HG02678 (cell line): ENCODE measurements around the gene IRF2.

Experiments
- ATAC-seq: cut with Tn5 transposase; IDR thresholded peaks from one replicate; pipeline ENCODE4 v1.9.1; 2021; ENCODE audit warnings: mild to moderate bottlenecking, moderate library complexity; ENCODE audit not compliant: unreplicated experiment

IRF2 gene

DNA sequence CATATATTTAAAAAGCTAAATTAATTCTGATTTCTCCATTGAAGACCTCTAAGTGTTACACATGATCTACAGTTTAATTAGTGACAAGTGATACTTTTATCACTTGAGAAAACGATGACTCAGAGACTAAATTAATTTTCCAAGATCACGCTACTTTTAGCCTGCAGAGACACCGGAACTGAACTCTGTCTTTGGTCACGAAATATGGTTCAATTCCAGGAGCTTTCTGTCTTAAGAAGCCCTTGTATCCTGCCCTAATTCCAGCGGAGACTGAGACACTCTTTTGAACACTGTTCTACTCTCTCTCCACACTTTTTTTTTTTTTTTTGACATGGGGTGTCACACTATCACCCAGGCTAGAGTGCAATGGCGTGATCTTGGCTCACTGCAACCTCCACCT lies 63.6 kb downstream of the IRF2 start:
- ATAC-seq, result no peak

DNA sequence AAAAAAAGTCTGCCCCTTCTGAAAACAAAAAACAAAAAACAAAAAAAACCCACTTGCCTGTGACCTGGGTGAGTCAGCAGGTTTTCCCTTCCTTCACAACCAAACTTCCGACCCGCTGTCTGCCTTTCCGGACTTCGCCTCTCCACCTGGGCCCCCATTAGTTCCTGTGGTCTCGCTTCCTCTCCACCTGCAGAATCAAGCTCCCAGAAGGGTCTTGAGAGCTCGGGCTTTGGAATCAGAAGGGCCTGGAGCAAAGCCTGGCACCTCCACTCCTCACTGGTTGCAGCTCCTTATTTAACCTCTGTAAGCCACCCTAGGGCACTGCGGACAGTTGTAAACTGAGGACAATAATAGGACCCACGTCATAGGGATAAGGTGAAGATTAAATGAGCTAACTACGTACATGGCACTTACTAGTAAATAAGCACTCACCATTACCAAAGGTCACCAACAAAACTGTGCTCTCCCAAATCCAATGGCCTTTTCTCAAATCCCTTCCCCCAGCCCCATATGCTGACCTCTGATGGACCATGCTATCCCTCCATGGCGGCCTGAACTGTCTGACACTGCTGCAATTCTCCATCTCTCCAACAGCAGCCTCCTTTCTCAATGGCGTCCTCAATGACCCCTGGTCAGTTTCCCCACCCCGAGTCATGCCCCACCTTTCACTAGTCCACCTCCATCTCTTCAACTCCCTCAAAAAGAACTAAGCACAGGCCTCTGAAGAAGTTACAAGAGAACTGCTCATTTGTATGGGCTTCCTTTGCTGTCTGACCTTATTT lies 64.2 kb downstream of the IRF2 start:
- peak; percentile 73 for ATAC-seq

DNA sequence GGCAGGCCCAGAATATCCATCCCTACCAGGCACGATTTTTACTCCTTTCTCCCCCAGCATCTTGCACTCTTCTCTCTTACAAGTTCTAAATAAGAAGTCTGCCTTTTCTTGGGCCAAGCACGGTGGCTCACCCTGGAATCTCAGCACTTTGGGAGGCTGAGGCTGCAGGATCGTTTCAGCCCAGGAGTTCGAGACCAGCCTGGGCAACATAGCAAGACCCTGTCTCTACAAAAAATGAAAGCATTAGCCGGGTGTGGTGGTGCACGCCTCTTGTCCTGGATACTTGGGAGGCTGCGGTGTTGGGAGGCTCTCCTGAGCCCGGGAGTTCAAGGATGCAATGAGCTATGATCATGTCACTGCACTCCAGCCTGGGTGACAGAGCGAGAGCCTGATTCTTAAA lies 64.8 kb downstream of the IRF2 start:
- no peak for ATAC-seq

DNA sequence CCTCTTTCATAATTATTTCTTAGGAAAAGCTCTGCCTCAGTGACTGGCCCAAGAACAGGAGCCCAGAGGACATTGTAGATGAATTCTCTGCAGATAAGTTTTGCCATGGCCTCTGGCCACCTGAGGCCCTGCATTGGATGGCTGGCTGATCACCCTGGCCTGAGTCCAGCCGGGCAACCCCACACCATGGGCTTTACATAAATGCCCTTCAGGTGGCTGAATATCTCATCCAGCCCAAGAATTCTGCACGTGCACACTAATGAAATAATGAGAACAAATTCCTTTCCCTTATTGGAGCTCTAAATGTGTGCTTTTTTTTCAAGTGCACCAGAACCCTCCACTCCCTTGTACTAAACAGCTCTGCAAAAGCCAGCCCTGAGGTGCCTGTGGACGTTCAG lies 65.7 kb downstream of the IRF2 start:
- no peak for ATAC-seq

DNA sequence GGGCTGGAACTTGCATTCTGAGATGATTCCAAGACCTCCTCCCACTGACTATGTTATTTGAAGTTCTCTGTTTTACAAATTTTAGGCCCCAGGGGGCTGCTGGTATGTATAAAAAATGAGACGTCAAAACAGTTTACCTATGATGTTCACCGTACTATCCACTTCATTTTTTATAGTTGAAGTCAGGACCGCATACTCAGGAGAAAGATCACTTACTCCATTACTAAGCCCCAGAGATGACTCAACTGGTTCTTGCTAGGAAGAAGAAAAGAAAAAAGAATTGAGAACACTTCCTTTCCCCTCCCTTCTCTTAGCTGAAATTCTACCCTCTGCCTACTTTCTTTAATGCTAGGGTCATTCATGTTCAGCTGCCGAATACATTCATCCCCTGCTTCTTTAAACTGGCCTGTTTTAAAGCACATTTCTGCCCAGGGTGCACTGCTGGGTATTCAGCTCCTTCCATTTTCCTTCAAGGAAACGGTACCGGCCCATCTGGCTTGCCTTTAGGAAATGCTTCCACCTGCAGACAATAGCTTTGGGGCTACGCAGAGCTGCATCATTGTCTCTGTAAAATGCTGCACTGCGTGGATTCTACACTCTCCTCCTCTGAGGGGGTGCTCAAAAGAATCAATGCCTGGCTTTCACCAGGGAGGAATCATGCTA lies 66.2 kb downstream of the IRF2 start:
- no peak for ATAC-seq

DNA sequence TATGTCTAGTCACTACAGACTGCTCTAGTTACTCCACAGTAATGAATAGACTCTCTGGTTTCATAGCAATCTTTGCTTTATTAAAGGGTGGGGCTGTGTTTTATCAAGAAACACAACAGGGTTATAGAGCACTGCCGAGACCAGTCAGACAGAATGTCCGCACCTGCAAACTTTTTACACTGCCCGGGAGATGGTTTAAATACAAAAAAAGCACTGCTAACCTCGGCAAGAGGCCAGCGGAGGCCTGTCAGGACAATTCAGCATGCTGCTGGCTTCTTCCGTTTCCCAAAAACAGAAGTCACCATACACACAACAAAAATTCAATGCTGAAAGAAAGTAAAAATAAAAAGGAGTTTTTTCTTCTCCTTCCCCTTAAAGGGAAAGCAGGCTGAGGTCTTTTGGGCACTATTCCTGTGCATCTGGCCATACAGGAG lies 67.4 kb downstream of the IRF2 start:
- no peak for ATAC-seq

DNA sequence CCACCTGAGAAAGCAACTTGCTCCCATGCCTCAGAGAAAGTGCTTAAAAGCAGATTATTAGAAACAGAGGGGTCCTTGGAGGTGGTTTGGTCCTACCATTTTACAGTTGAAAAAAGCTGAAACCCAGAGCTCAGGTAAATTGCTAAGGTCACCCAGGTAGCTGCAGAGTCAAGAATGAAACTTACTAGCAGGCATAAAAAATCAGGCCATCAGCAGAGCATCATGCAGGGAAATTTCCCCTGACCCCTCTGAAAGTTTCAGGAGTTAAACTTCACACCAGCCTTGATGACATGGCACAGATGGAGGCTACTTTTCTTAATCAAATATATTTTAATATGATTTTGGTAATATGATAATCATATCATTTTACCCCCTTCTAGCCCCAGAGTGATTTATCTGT lies 70.3 kb downstream of the IRF2 start:
- no peak for ATAC-seq

DNA sequence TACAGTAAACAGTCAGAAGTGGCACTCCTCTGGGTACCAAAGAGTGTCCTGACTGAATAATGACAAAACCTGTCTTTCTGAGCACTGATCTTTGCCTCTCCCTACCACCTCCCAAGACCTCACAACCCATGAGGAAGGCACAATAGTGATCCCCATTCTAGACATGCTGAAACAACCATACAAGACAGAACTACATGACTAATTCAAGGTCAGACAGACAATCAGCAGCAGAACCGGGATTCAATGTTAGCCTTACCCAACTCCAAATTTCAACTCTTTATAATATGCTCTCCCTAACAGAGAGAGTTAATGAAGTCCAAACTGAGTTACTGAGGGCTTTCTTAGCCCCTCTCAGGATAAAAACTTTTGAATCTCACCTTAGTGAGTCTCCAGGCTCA lies 71.0 kb downstream of the IRF2 start:
- no peak for ATAC-seq

DNA sequence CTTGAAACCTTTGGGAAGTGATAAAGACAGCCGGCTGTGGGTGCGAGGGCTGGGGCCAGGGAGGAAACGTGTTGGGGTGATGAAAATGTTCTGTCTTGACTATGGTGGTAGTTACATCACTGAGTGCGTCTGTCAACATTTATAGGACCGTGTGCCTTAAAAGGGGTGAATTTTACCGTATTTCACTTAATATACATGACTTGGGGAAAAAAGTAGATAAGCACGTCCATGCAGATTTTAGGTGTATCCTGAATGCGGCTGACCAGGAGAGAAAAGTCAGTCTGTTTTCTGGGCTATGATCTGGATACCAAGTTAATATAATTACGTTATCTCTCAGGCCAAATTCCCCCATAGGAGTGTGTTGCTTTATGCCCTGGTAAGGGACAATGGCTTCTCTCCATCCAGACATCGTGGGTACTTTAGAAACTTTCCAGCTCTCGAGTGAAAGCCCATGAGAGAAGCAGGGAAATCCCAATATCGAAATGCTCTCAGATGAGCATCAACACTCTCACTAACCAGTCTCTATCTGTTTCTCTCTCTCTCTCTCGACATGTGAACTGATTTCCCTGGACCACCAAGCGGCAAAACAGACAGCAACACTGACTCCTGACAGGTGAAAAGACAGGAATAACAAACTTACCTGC lies 71.5 kb downstream of the IRF2 start:
- no peak for ATAC-seq

DNA sequence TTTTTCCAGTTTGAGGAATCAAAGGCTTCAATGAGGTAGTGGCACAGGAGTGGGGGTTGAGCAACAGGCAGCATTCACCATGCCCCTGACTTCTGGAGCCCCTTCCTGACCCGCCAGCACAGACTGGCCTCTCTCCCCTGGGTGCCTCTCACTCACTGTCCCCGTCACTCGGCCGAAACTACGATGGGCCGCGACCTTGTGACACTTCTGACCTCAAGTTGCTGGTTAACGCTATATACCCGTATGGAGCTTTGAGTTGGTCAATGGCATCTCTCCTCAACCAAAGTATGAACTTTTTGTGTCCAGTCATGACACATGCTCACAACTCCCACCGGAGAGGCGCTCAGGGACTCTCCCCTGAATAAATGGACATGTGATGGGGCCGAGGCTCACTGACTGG lies 72.1 kb downstream of the IRF2 start:
- ATAC-seq, result no peak

DNA sequence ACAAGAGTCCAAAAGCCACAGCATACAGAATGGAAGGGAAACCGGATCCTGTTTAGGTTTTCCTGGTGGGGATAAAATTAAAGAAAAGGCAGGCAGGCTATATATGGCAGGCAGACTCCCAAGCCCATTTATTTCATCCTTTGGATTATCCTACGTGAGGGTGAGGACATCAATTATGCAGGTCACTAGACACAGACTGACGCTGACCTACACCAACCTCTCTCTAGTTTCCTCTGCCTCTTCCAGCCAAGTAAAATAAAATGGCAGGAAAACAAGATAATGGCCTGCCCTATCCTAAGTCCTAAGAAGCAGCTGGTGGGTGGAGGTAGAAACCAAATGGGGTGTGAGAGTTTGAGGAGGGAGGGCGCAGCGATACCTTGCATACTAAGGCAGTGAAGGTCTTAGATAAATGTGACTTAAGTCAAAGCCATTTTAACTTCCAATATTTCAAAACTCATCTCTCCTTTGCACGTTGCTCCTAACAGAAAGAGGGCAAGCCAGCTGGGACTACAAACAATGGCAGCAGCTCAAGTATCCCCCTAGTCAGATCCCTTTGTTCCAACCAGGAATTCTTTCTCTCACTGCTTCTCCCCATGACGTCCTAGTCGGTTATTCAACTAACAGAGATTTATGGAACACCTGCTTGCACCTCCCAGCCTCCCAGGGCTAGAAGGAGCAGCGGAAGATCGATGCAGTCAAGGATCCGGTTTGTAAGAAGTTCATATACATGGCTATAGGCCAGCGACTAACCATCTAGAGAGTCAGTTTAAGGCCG lies 72.8 kb downstream of the IRF2 start:
- no peak for ATAC-seq

DNA sequence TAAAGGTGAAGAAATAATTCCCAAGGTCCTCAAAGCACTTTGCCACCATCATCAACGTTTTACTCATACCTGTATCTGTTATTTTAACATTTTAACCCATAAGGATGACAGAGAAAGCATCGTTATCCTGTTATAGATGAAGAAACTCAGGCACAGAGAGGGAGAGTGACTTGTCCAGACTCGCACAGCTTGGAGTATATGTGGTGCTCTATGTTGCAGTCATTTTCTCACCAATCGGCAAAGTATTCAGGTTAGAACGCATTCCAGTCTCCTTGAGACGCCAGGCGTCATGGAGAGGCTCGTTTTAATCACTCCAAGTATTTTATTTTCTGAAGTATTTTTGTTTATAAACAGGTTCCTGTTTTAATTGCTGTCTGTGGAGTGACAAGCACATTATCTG lies 73.5 kb downstream of the IRF2 start:
- ATAC-seq, result no peak

DNA sequence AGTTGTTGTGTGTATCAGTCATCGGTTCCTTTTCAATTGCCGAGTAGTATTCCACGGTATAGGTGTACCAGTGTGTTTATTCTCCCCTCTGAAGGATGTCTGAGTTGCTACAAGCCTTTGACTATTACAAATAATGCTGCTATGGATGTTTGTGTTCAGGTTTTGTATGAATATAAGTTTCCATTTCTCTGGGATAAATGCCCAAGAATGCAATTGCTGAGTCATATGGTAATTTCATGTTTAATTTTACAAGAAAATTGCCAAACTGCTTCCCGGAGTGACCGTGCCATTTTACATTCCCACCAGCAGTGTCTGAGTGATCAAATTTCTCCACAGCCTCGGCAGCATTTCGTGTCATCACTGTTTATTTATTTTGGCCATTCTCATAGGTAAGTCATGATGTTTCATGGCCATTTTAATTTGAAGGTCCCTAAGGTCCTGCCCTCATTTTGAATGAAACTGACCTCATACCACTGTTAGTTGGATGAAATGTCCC lies 73.9 kb downstream of the IRF2 start:
- ATAC-seq, result no peak

DNA sequence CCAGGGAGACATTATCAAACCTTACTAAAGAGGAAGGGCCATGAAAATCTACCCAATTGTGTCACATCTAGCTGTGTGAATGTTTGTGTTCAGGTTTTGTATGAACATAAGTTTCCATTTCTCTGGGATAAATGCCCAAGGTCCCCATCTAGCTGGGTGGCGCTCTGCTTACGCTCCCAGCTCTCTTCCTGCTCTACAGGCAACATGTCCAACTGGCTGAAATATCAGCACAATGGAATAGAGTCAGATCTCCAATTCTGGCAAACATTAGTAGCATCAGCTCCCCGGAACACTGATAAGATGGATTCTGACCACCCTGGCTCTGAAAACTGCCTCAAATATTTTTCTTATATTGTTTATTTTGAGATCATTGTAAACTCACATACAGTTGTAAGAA lies 74.8 kb downstream of the IRF2 start:
- no peak for ATAC-seq

DNA sequence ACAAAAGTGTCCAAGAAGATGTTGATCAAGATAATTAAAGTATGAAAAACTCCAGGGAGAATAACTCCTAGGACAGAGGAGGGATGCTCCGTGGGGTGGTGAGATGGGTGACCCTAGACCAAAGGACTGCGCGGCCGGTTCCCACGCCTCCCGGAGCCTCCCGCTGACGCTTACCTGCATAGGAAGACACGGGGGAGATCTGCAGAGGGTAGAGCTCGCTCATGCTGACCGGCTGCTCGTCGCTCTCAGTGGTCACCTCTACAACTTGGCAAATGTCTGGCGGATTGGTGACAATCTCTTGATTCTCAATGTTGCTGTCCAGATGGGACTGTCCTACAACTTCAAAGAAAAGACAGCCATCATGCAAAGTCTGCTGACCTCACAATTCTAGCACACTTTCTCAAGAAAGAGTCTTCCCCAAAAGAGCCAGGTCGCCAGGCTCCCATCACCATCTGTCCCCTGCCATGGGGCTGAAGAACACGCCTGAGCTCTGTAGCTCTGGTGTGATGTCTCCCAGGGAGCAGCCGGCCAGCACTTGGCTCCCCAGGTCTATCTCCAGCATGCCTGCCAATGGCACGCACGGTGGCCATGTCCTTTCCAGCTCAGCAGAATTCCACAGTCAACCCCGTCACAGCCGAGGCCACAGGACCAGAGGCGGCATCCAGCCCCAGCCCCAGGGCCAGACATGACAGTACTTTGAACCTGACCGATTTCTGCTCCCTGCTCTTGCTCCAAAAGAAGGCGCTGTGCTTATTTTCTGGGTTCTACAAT lies 75.4 kb downstream of the IRF2 start:
- ATAC-seq, result no peak

DNA sequence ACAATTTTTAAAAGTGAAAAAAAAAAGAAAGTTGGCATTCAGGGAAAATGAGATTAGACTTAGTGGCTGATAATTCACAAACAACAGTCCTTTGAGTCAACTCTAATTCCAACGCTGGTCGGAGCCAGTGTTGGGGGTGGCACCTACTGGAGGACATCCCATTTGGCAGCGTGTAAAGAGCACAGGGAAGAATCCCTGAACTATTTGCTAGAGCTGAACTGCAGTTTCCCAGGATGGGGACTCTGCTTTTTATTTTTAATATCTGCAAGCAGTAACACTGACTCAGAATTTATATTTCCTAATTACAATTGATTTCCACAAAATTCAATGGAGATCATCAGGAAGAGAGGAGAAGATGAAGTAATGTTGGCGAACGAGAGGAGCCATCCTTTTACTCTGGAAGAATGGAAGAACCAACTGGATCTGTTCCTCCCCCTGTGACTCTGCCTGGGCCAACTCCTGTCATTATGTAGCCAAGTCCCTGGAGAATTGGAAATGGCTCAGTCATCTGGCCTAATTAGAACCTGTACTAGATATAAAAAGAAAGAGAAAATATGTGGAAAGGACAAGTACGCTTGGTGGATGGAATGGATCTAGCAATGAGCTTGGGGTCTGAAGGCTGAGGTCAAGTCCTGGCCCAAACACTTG lies 76.7 kb downstream of the IRF2 start:
- ATAC-seq, result no peak

DNA sequence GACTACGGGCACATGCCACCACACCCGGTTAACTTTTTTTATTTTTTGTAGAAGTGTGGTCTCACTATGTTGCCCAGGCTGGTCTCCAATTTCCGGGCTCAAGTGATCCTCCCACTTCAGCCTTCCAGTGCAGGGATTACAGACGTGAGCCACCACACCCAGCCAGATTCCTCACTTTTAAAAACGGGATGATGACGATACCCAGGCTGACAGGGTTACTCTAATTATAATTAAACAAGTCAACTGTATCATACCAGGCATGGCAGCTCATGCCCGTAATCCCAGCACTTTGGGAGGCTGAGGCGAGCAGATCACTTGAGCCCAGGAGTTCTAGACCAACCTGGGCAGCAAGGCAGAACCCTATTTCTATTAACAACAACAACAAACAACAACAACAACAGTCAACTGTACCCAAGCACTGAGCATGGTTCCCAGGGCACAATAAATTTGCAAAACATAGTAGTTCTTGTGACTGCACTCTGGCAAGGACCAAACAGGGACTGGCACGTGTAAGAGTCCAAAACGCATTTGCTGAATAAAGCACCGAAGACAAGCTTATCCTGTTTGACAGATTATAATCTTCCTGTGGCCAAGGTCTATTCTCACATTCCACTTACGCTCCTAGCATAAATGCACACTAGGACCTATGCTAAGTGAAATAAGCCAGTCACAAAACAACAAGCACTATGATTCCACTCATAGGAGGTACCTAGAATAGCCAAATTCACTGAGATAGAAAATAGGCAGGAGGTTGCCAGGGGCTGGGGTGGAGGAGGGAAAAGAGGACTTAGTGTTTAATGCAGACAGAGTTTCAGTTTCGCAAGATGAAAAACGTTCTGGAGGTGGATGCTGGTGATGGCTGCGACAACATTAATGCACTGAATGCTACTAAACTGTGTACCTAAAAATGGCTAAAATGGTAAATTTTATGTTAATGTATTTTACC lies 77.5 kb downstream of the IRF2 start:
- no peak for ATAC-seq

DNA sequence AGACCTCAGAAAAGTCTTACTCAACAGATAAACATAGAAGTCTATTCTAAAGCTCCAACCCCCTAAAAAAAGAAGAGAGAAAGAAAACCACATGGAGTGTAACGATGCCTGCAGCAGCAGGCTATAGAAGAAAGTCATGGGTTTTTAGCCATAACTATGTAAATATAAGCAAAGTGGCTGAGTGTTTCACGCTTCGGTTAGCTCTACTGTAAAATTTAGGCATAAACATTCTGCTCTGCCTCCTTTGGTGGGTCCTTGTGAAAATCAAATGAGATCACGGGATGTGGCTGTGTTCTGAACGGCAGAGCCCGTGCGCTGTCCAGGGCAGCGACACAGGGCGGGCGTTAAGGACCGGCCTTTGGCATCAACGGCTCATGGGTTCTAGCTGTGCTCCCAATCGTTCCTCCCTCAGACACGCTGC lies 78.4 kb downstream of the IRF2 start:
- ATAC-seq, result peak; percentile 91

DNA sequence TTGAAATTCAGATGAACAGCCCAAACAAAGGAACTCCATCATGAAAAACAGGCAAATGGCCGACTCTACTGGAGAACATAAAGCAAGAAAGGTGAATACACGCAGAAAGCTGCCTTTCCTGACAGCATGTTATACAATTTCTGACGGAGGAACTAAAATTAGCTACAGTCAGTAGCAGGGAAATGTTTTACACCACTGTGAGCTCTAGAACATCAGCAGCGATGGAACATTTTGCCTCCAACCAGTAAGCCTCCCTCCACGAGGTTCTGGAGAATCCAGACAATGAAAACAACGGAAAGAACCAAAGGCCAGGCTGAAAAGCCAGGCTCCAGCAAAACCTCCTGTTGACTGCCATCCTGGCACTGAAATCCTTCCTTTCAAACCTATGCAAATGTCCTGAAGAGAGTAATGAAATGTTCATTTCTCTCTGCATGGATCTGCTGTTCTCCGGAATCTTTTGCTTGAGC lies 78.9 kb downstream of the IRF2 start:
- no peak for ATAC-seq
